ENCODE measurements around the gene UTP3.
A peak's percentile ranks its signal among the peaks of the same experiment; 100 is the strongest.
"Not testable (repeated sequence)": the region's sequence is repeated elsewhere in the genome, so short reads cannot be mapped to it uniquely, and the experiment has no call there.

UTP3 gene

DNA sequence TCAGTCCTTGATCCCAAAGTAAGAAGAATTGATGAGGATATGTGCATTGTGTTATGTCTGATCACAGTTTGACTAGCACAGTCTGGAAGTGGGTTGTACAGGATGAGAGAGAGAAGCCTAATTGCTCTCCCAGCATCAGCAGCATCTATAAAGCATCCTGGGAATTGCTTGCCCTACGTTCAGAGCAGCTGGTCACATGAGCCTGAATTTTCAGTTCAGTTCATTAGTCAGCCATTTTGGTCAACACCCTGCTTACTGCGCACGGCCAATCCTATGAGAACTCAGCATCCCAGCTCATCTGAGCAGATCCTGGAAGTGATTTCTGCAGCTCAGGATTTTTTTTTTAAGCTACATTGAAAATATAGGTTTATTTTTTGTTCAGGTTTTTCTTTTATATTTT is 33.4 kb downstream of the UTP3 start, which contains the start of gene RUFY3:
Gene RUFY3 (plus strand): TSS at position 218 of the 400 bp plus-strand sequence. CDS start 610 bp downstream, outside the sequence.
- DNase-seq = peak; percentile 74

DNA sequence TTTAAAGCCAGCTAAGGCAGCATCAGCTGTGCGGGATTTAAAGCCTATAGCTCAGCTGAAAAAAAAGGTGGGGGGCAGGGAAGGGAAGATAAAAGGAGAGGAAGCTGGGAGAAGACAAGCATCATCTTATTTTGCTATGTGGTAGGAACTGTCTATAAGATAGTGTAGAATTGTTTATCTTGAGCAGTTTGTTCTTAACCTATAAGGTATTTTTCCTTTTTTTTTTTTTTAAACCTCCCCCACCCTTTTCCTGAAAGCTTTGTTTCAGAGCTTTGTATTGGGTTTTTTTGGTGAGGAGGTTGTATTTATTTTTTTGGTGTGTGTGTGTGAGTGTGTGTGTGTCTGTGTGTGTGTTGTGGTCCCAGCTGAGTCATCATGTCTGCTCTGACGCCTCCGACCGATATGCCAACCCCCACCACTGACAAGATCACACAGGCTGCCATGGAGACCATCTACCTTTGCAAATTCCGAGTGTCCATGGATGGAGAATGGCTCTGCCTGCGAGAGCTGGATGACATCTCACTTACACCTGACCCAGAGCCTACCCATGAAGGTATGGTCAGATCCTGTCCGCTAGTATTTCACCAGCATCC is 34.0 kb downstream of the UTP3 start:
- no peak for DNase-seq

DNA sequence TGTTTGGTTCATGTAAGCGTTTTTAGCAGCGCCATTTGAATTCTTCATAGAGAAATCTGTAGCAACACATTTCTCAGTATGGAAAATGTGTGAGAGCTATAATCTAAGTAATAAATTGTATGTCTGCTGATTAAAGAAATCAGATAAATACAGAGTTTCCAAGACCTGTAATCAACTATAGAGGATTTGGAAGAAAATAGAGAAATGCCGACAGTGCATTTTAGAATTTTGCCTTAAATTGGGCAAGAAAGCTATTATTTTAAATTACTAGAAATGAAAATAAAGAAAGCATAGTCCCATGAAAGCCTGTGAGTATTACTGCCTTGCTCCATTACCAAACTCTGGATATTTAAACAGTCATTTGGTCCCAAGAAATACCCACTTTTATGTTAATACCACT is 36.1 kb downstream of the UTP3 start:
- no peak for DNase-seq

DNA sequence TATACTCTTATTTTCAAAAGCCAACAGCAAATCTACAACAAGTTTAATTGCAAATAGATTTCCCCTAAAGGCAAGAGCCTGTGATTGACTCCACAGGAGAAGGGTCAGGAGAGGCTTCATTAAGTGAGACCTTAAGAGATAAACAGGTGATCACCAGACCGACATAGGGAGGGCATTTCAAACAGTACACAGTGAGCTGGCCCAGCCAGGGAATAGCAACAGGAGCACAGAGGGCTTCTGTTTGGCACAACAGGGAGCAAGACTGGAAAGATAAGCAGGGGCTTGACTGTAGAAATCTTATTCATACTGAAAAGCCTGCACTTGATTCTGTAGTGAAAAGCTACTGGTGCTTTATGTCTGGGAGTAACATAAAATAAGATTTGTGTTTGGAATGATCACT is 37.3 kb downstream of the UTP3 start:
- no peak for DNase-seq

DNA sequence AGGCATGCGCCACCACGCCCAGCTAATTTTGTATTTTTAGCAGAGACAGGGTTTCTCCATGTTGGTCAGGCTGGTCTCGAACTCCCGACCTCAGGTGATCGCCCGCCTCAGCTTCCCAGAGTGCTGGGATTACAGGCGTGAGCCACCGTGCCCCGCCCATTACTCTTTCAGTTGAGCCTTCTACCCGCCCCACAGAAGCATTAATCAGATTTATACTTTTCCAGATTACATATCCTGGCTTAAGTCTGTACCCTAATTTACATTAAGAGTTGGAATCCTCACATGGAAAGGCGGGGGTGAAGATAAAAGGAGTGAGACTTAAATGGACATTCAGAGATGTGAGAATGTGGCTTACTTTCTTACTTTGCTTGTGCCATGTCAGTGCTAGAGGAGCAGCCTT is 38.2 kb downstream of the UTP3 start:
- DNase-seq = not testable (repeated sequence)

DNA sequence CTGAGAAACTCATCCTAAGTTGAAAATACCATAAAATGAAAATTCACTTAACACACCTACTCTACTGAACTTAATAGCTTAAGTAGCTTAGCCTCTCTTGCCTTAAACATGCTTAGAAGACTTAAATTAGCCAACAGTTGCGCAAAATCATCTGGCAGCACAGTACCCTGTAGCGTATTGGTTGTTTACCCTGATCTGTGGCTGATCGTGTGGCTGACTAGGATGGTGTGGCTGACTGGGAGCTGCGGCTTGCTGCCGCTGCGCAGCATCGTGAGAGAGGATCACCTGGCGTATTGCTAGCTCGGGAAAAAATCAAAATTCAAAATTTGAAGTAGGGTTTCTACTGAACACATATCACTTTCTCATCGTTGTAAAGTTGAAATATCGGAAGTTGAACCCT is 39.8 kb downstream of the UTP3 start:
- no peak for DNase-seq

DNA sequence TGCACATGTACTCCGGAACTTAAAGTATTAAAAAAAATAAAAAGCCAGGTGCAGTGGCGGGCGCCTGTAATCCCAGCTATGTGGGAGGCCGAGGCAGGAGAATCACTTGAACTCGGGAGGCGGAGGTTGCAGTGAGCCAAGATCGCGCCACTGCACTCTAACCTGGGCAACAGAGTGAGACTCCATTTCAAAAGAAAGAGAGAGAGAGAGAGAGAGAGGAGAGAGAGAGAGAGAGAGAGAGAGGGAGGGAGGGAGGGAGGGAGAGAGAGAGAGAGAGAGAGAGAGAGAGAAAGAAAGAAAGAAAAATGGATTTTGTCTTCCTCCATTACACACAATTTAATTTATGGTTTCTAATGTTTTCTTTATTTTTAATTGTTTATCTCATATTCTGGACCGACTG is 44.5 kb downstream of the UTP3 start:
- not testable (repeated sequence) for DNase-seq

DNA sequence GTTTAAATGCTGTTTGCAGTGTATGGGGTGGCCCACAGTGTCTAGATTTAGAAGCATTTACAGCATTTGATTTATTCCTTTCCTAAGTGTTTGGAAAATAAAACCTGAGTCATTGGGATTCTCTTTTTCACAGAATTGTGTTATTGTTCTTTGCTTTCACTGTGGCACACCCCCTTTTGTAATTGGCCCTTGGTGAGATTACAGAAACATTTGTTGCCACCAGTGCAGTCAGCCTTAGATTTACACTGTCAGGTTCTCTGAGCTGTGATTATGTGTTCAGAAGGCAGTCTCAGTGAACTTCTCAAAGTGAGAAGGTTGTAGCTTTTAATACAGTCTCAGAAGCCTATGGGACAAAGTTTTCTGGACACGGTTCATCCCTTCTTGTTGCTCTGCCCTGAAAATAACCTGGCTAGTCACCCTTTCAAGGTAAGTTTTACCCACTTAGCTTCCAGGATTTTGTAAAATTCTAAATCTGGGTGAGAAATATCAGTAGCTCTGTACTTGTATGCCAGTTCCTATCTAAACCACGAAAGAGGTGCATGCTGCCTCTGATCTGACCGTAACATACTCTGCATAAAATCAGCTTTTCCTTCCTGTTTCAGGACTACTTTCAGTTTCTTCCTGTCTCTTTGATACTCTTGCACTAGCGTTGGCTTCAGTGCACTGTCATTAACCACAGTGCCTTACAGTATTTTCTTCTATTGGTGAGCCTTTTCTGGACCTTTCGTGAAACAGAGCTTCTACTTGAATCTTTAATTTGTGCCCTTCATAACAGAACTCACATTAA is 46.0 kb downstream of the UTP3 start:
- DNase-seq = no peak

DNA sequence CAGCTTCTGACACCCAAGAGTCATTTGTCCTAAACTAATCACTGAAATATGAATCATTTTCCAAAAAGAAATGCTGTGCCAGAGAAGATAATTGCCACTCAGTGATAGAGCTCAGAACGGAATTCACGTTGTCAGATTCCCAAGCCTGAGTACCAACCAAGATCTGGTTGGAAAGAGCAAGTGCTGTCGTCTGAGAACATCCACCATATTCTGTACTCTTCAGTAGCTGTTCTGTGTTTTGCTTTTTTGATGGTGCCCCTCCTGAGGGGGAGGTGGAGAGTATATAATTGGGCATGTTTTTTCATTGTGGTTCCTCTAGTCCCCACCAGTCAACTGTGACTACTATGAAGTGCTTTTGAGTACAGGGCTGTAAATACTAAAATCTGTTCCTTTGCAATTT is 46.6 kb downstream of the UTP3 start:
- no peak for DNase-seq

DNA sequence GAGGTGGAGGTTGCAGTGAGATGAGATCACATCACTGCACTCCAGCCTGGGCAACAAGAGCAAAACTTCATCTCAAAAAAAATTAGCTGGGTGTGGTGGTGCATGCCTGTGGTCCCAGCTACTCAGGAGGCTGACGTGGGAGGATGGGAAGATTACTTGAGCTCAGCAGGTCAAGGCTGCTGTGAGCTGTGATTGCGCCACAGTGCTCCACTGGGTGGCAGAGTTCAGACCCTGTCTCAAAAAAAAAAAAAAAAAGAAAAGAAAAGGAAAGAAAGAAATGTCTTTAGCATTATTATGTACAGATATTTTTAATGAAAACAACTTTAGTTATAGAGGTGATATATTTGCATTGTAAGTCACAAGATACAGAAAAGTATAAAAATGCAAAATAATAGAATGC is 47.6 kb downstream of the UTP3 start:
- not testable (repeated sequence) for DNase-seq

DNA sequence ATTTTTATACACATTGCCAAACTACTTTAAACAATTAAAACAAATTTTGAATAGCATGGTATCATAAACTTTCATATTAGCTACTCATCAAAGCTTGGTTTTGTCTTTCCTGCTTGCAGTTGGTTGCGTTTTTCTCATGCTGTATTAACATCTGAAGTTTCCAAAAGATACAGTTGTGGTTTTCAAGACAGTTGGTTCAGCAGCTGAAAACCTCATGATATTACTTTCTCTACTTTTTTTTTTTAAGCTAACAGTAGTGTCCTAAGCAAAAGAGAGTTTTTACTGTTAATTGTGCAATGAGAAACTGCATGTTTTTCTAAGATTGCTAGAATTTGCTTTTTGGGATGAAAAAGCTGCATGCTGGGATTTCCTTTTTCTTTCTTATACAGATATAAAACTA is 48.7 kb downstream of the UTP3 start:
- no peak for DNase-seq

DNA sequence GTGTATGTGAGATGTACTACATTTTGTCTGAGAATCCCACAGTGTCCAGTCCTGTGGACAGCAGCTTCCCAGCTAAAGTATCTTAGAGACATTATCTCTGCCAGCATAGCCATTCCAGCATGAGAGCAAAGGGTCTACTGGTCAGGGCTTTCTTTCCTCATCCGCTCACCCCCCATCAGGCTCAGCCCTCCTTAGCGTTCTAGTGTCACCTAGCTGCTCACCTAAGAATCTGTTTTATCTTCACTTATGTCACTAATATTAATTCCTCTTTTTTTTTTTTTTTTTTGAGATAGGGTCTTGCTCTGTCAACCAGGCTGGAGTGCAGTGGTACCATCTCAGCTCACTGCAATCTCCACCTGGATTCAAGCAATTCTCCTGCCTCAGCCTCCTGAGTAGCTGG is 49.1 kb downstream of the UTP3 start:
- no peak for DNase-seq

DNA sequence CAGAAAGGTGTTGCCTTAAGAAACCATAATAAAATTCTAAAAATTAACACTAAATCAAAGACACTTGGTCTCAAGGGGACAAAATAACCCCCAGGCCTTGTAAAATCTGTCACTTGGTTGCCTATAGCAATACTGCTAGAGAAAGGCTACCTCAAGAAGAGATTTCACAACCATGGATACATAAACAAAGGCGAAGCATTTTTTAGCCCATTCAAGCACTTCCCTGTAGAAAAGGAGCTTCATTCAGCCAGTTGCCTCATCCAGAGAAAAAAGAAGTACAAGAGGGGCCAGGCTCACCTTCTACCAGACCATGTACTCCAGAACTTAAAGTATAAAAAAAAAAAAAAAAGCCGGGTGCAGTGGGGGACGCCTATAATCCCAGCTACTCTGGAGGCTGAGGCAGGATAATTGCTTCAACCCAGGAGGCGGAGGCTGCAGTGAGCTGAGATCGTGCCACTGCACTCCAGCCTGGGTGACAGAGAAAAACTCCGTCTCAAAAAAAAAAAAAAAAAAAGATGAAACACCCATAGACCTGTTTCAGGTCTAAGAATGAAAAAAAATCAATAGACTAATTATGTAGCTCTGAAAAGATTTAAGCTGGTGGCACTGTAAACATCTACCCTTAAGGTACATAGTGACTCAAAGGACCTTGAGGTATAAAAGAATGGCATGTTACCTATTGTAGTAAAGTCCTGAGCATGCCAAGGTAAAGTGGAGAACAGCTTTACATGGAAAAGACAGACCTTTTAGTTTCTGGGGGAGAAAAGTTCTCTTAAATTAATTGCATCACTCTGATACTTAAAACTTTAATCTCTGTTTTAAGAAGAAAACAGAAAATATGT is 51.4 kb downstream of the UTP3 start:
- no peak for DNase-seq
